HuH-7.5 (cell line): ENCODE data around the gene CYP8B1.

ENCODE experiments used
- DNase-seq: peaks from one replicate; pipeline ENCODE4 v3.0.0; 2011; ENCODE audit warnings: low spot score

The CYP8B1 gene

GRCh38 chr3:42826141-42826540, 49.5 kb downstream of the CYP8B1 start:
- no peak for DNase-seq

GRCh38 chr3:42823351-42823750, 52.3 kb downstream of the CYP8B1 start:
- DNase-seq, result no peak

- DNase-seq, result no peak
Measured at GRCh38 chr3:42822828-42823227, 52.9 kb downstream of the CYP8B1 start.
